HG03439 (cell line): ENCODE results near the gene AK1.
A peak's percentile ranks its signal among the peaks of the same experiment; 100 is the strongest.

Experiments used
- ATAC-seq: cut with Tn5 transposase; IDR thresholded peaks from one replicate; pipeline ENCODE4 v1.9.1; 2021; ENCODE audit warnings: mild to moderate bottlenecking, moderate library complexity; ENCODE audit not compliant: unreplicated experiment

AK1 gene, protein sequence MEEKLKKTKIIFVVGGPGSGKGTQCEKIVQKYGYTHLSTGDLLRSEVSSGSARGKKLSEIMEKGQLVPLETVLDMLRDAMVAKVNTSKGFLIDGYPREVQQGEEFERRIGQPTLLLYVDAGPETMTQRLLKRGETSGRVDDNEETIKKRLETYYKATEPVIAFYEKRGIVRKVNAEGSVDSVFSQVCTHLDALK

DNA sequence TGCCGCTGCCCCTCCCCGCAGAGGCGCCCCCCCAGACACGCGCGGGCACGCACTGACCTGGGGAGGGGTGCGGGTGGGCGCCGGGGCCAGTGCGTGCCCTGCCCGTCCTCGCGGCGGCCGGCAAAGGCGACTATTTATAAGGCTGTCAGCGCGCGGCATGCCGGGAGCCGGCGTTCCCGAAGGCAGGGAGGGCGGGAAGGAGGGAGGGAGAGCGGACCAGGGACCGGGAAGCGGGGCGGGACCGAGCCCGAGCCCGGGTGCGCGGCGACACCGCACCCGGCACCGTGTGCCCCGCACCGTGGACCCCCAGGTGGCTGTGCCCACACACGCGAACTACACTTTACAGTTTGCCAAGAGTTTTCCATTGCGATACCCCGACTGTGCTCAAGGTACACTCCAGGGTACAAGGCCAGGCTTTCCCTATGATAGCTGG, at the start of gene AK1:
AK1 (minus strand) TSS at position 110 of the 433 bp plus-strand sequence. CDS start 3,058 bp downstream, outside the sequence.
- no peak for ATAC-seq

DNA sequence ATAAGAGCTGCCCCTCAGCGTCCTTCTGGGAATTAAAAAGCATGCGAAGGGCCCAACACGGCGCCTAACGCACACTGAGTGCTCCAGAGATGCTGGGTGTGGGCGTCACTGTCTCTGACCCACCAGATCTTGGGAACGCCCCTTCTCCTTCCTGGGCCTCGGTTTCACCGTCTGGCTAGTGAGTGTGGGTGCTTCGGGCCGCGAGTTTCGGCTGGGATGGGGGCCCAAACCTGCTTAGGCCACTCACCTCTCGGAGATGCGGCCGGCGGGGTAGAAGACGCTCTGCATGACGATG, 49.4 kb upstream of the AK1 start:
- ATAC-seq = no peak

DNA sequence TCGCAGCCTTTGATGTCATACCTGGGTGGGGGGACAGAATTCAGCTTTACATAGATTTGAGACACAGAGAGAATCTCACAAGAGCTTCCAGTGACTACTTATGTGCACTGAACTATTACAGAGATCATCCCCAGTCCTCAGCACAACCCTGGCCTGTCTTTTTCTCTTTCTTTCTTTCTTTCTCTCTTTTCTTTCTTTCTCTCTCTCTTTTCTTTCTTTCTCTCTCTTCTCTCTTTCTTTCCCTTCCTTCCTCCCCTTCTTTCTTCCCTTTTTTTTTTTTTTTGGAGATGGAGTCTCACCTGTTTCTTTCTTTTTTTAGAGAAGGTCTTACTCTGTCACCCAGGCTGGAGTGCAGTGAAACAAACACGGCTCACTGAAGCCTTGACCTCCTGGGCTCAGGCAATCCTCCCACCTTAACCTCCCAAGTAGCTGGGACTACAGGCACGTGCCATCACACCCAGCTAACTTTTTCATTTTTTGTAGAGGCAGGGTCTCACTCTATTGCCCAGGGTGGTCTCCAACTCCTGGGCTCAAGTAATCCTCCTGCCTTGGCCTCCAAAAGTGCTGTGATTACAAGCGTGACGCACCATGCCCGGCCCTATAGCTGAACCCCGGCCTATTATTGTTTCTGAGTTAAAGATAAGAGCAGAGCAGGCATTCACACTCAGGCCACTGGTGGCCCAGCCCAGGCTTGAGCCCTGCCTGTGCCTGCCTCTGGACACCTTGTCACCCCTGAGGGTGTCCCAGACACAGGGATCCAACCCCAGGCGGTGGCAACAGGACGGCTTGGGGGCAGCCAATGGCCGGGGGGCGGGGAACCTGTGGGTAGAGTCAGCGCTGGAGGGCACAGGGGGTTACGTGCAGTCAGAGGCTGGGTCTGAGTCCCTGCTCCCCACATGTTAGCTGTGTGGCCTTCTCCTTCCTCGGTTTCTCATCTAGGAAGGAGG, 48.8 kb upstream of the AK1 start:
- no peak for ATAC-seq

DNA sequence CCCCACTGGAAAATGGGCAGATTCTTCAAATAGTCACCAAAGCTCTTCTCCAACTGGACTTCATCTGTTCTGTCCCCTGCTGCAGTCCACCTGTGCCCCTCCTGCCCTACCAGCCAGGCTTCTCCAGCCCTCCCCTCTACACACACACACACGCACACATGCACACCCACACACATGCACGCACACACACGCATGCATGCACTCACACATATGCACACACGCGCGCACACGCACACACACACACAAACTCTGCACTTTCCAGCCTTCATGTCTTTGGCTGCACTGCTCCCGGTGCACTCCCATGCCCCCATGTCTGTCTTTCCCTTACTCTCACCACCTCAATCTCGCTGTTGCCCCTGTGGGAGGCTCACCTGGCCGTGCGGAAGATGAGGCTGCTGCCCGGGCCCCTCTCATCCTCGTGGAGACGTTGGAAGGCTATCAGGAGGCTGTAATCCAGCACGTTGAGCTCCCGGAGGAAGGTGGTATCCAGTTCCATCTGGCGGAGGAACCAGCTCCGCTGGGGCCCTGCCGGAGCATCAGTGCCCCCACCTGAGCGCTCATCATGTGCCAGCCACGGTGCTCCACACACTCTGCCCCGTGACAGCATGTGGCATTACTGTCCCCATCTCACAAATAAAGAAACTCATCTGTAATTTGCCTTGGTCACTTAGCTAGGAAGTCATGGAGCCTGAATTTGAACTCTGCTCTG, 47.4 kb upstream of the AK1 start:
- ATAC-seq = no peak

DNA sequence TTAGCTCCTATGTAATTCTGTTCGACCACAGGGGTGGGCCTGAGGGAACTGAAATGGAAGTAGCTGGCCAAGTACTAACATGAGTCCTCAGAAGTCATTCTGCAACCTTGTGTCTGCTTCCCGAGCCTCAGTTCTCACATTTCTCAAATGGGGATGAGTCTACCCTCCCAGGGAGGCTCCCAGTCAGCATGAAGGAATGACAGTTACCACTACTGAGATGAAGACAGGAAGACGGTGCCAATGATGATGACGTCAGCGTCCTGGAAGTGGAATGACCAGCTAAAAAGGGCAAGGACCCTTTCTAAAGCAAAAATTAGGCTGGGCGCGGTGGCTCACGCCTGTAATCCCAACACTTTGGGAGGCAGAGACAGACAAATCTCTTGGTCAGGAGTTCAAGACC, 46.3 kb upstream of the AK1 start:
- no peak for ATAC-seq

DNA sequence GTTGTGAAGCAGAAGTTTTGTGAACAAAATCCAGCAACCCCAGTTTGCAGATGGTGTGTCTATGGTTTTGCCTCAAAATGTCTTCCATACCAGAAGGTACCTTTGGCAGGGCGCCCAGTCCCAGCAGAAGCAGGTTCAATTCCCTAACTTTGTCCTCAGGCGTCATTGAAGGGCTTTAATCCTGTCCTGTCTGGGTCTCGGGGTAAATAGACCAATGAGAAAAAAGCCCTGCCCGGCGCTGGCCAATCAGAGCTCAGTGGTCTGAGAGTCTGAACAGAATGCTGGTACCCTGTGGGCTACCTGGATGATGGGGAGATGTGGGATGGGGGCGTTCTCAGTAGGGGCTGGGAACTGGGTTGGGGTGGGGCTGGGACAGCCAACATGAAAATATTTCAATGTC, 45.6 kb upstream of the AK1 start:
- ATAC-seq = no peak

DNA sequence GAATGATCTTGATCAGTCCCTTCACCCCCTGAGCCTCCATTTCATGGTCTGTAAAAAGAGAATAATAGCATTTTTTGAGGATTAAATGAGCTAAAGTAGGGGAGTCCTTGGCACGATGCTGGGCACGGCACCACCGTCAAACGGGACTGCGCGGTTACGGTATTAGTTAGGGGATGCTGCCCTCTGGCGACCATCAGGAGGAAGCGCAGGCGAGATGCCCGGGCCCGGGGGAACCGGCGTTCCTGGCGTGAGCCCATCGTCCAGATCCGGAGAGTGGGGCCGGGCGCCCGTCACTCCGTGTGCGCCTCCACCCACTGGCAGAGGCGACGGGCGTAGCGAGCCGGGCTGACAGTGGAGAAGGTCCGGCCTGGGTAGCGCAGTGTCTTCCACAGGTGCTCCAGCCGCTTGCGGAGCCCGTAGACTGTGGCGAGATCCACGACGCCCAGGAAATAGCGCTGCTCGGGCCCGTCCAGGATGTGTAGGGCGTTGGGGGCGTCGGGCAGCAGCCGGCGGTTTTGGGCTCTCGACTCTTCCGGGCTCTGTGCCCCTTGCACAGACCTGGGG, 44.2 kb upstream of the AK1 start:
- ATAC-seq = peak; percentile 29

DNA sequence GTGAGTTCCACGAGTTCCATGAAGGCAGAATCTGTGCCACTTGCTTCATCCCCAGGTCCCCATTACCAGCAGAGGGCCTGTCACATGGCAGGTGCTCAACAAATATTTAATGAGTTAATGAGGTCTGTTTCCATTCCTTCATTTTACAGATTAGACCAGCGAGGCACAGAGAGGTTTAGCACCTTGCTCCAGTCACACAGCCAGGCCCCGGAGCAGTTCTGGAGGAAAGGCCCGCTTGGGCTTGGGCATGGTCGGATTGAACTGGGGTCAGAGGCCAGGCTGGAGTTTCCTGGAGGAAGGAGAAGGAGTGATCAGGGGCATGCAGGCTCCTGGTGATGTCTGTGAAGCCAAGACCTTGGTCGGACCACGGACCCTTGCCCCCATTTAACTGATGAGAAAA, 43.3 kb upstream of the AK1 start:
- no peak for ATAC-seq

DNA sequence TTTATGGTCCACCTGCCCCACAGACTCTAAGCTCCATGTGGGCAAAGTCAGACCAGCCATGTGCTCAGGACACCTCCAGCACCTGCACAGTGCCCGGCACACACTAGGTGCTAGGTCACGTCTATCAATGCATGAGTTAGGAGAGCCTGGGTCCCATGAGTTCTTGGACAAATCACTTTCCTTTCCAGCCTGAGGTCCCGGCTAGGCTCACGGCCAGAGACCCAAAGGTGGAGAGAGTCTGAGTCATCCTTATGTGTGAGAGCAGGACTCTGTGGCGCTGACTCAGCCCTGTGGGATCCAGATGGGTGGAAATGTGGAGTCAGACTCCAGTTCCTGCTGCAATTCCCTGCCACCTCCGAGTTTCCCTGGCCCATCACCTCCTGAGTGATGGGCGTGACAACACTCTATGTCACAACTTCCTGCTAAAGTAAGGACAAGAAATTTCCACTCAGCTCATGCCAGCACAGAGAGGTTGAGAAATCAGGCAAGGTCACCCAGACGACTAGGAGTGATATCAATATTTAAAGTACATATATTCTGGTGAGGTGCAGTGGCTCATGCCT, 41.9 kb upstream of the AK1 start:
- no peak for ATAC-seq

DNA sequence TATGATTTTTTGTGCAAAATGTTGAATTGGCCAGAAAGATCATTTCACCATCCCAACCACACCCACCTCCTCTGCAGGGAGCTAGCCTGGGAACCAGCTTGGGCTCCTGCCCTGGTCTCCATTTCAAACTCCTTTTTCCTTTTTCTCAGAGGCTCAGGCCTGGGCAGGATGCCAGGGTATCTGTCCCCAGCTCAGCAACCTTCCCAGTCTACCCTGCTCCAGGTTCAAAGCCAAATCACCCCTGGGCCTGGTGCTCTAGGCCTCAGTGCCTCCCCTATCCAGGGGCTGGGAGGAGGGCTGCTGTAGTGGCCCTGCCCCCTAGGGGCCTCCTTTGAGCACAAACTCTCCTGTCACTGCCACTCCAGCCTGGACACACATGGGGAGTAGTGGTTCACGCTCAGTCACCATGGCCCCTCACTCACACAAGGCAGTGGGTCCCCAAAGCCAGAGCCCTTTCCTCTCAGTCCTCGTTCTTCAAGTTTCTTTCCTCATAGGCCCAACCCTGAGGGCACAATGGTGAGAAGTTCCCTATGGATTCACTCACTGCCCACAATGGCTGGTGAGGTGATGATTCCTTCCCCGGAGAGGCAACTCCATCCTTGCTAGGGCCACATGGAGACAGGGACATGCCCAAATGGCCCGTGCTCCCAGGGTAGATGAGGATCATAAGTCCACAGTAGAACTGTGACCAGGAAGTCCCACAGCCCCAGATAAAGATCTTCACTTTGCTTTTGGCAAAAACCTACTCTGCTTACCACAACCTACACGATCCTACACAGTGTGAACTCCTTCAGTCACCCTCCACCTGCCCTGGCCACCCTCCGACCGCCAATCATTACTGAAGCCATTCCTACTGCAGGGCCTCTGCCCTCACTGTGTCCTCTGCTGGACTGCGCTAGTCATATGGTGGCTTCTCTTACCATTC, 41.0 kb upstream of the AK1 start:
- ATAC-seq = no peak

DNA sequence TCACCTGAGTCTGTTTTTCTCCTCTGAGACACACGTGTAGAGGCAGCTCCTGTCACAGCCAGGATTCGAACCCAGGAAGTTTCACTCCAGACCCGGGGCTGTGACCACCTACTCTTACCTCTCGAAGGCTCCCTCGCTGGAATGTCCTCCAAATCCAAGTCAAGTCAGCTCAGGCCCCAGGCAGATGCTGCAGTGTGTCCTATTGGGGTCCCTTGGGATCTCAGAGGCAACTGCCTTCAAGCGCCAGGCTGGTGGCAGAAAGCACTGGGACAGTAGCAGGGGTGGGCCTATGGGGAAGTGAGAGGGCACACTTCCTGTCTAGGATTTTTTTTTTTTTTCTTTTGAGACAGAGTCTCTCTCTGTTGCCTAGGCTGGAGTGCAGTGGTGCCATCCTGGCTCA, 40.1 kb upstream of the AK1 start:
- no peak for ATAC-seq

DNA sequence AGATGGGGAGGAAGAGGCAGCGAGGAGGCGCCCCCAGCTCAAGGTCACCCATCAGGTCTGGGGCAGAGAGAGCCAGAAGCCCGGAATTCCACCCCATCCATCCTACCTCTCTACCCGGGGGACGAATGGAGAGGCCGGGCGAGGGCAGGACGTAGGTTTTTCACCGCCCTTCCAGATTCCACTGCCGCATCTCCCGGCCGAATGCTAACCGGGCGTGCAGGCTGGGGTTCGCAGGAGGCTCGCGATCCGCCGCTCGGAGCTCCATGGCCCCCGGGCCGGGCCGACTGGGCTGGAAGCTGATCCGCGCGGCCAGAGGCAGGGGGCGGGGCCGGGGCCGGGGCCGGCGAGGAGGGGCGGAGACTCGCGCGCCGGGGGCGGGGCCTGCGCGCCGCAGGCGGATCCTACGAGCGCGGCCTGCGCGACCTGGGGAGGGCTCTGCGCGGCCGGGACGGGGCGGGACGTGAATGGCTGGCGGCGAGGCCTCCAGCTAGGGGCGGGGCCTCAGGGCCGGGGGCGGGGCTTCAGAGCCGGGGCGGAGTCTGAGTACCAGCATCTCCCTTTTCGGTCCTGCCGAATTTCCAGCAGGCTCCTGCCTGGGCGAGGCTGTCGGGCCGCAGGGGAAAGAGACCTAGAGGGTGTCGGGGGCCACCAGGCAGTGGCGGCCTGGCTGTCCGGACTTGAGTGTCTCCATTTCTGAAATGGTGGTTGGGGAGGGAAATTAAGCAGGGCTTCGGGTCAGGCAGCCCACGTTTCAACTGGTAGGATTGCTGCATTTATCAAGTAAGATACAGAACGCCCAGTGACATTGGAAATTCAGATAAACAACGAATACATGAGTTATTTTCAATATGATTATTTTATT, 39.5 kb upstream of the AK1 start, which contains the start of gene ST6GALNAC4:
ST6GALNAC4 (minus strand) TSS at position 322 of the 862 bp plus-strand sequence. CDS start 622 bp downstream, outside the sequence.
- ATAC-seq = peak; percentile 55

DNA sequence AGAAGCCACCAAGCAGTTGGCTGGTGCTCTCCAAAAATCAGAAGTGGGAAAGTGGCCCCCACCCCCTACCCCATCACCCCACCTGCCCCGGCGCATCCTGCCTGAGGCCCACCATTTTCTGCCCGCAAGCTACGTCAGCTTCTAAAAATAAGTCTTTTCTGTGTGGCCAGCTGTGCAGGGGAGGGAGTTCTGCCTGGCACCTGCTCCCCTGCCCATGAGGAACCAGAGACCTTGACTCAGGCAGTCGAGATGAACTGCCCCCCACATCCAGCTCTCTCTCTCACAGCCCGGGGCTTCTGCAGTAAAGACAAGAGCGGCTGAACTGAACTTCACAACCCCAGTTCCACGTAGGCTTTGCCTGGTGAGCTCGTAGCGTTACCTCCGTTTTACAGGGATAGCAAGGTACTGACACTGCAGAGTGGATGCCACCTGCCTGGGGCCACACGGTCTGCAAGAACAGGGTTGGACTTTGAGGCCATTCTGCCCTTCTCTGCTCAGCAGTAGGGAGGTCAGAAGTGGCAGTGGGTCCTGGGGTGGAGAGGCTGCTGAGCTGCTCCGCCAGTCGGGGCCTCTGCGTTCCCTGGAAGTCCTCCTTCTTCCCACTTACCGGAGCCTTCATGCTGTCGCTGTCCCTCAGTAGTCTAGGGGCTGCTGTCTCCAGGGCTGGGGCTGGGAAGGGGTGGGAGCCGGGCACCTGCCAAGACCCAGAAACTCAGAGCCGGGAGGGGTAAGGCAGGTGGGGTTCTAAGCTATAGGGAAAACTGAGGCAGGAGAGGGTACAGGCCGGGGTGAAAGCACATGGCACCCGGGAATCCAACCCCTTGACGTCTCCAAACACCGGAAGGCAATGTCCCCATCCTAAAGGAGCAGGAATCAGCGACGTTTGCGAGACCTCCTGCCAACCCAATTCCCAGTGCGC, 38.6 kb upstream of the AK1 start:
- no peak for ATAC-seq

DNA sequence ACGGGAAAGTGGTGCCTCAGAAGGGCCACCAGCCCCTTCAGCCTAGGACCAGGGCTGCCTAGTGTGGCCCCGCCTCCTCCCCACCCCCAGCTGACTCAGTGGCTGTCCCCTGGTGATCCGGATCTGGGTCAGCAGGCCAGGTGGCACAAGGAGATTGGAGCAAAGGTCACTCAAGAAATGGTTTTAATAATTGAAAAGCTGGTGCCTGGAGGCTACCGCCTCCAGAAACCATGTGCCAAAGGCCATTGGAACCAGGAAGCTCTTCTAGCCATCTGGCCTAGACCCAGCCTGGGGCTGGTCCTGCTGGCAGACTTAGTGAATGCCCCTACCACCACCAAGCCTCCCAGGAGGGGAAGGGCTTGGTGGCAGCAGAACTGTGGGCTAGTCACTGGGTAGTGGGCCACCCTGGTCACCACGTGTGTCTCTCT, 37.9 kb upstream of the AK1 start:
- no peak for ATAC-seq

DNA sequence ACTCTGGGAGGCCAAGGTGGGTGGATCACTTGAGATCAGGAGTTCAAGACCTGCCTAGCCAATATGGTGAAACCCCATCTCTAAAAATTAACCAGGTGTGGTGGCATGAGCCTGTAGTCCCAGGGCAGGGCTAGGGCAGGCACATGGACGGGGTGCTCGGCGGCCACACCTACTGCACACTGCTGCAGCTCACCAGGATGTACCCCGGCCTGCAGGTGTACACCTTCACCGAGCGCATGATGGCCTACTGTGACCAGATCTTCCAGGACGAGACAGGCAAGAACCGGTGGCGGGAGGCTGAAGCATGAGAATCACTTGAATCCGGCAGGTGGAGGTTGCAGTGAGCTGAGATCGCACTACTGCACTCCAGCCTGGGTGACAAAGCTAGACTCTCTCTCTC, 36.2 kb upstream of the AK1 start:
- ATAC-seq = no peak

DNA sequence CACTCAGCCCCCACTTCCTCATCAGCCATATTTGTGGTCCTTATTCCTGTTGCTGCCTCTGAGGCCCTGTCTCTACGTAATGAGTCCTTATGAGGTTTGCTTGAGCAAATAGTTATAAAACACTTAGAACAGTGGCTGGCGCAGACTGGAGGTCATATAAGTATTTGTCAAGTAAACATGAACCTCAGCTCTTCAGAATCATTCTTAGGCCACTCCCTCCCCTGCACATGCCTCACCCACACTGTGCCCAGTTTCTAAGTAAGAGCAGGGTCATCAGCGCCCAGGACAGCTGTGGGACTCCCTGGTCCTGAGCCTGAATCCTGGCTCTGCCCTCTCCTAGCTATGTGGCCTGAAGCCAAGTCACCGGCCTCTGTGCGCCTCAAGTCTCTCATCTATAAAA, 35.4 kb upstream of the AK1 start:
- no peak for ATAC-seq

DNA sequence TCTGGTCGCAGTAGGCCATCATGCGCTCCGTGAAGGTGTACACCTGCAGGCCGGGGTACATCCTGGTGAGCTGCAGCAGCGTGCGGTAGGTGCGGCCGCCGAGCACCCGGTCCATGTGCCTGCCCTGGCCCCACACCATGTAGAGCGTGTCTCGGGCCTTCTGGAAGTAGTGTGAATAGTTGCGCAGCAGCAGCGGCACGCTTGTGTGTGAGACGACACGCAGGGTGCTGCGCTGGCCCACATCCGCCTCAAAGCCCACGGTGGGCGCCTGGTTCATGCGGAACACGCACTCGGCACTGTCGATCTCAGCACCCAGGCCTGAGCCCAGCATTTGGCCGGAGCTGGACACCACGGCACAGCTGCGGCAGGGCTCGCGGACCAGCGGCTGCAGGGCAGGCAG, 34.8 kb upstream of the AK1 start:
- ATAC-seq = no peak

DNA sequence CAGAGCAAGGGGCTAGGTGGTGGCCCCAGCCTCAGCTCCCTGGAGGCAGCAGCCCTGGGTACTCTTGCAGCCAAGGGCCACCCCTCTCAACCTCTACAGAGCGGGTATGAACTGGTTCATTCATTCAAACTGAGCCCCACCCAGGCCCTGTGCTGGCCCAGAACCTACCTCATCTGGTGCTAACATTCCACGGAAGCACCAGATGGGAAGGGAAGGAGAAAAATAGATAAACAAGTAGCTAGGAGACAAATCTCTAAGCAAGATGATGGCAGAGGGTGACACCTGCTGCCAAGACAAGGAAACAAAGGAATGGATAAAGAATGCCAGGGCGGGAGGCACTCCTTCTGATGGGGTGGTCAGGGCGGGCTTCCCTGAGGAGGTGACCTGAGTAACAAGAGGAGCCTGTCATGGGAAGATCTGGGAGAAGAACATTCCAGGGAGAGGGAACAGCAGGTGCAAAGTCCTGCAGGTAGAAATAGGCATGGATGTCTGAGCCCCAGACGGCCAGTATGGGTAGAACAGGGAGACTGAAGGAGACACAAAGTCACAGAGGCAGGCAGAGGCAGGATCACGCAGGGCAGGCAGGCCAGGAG, 33.2 kb upstream of the AK1 start:
- no peak for ATAC-seq
